ENCODE measurements around the gene NFKBIE.

Gene NFKBIE

DNA sequence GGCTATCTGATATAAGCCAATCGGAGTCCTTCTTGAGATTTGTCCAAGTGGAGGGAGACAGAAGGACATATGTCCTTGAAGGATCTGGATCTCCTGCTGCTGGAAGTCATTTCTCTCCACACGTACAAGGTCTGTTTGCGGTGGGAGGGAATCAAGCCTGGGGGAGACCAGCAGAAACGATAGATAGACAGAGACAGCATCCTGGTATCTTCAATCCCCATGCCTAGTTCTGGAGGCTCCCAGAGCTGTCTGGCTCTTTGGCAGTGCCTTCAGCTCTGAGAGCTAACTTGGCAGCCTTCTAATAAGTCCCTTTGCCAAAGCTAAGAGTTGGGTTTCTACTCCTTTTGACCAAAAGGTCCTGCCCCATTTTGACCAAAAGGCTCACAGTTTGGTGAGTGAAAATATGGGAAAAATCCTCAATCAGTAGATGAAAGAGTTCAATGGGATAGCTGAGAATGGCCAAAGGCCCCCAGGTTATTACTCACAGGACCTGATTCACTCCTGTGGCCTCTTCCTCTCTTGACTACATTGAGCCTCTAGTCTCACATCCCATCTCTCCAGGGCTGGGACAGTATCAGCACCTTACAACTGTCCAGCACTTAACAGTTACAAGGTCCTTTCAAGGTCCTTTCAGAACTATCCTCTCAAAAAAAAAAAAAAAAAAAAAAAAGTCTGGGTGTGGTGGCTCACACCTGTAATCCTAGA is 27.5 kb upstream of the NFKBIE start:
- Histone ChIP-seq H3K56ac (ENCODE audit: low read length) (no peak overlapping the region), H2AK5ac (ENCODE audit: low read length) (no peak overlapping the region), H2BK15ac (replicated peaks; ENCODE audit: low read depth) (no peak overlapping the region), H3K36me3 (ENCODE audit: control insufficient read depth, insufficient read depth, low read length) (no peaks in the 10 kb centered on the region), H3K27me3 (ENCODE audit: insufficient read depth, low read length, poor library complexity) (peaks cover 5% of the 10 kb centered on the region), H3K23ac (ENCODE audit: low read length) (no peak overlapping the region), H2BK120ac (ENCODE audit: low read depth, low read length) (no peak overlapping the region), H3K4ac (ENCODE audit: low read depth, low read length) (no peak overlapping the region), H3K18ac (ENCODE audit: low read length) (no peak overlapping the region), H3K4me3 (ENCODE audit: low read length) (no peak overlapping the region), H3K4me1 (ENCODE audit: control insufficient read depth, low read depth, low read length) (no peaks in the 10 kb centered on the region), H3K79me2 (ENCODE audit: control insufficient read depth, insufficient read depth, low read length) (no peaks in the 10 kb centered on the region), H3K9ac (ENCODE audit: low read length) (no peak overlapping the region), H3K4me2 (ENCODE audit: low read length) (no peak overlapping the region), H3K27ac (ENCODE audit: low read depth, low read length) (no peak overlapping the region), H4K5ac (ENCODE audit: low read length) (no peak overlapping the region), H3K79me1 (ENCODE audit: low read length) (no peaks in the 10 kb centered on the region), H2BK5ac (ENCODE audit: low read length) (no peak overlapping the region), H4K8ac (ENCODE audit: low read depth, low read length) (no peak overlapping the region)
- no CpG with 5 or more reads among the region's 4 CpGs for WGBS (ENCODE audit: extremely low coverage, insufficient coverage, low lambda C conversion rate)
- no peak for DNase-seq

DNA sequence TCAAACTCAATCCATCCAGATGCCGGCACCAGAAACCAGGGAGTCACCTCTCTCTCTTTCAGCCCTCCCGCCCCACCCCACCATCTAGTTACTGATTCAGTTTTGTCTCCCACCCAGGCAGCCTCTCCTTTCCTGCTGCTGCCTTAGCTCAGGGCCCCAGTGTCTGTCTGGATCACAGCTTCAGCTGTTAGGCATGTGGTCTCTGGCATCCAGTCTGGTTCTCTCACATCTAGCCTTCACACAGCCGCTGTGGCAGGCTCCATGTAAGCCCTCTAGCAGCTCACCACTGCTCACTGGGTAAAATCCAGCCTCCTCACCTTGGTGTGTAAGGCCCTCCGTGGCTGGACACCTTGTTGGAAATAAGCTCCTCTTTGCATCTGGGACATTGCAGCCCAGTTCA is 26.5 kb upstream of the NFKBIE start:
- no peak overlapping the region for H3K27ac ChIP-seq (ENCODE audit: low read depth, low read length)
- no peak for DNase-seq
- H2BK15ac ChIP-seq (replicated peaks; ENCODE audit: low read depth), result no peak overlapping the region
- H3K4ac ChIP-seq (ENCODE audit: low read depth, low read length), result no peak overlapping the region
- H3K9ac ChIP-seq (ENCODE audit: low read length), result no peak overlapping the region
- H3K36me3 ChIP-seq (ENCODE audit: control insufficient read depth, insufficient read depth, low read length), result no peaks in the 10 kb centered on the region
- no peak overlapping the region for H3K4me3 ChIP-seq (ENCODE audit: low read length)
- no peak overlapping the region for H2BK120ac ChIP-seq (ENCODE audit: low read depth, low read length)
- no peaks in the 10 kb centered on the region for H3K4me1 ChIP-seq (ENCODE audit: control insufficient read depth, low read depth, low read length)
- no peak overlapping the region for H3K18ac ChIP-seq (ENCODE audit: low read length)
- no CpG with 5 or more reads among the region's 4 CpGs for WGBS (ENCODE audit: extremely low coverage, insufficient coverage, low lambda C conversion rate)
- no peak overlapping the region for H3K56ac ChIP-seq (ENCODE audit: low read length)
- no peak overlapping the region for H4K8ac ChIP-seq (ENCODE audit: low read depth, low read length)
- H3K23ac ChIP-seq (ENCODE audit: low read length), result no peak overlapping the region
- no peaks in the 10 kb centered on the region for H3K79me2 ChIP-seq (ENCODE audit: control insufficient read depth, insufficient read depth, low read length)
- no peak overlapping the region for H3K4me2 ChIP-seq (ENCODE audit: low read length)
- no peak overlapping the region for H4K5ac ChIP-seq (ENCODE audit: low read length)
- H3K27me3 ChIP-seq (ENCODE audit: insufficient read depth, low read length, poor library complexity), result peaks cover 5% of the 10 kb centered on the region
- H2BK5ac ChIP-seq (ENCODE audit: low read length), result no peak overlapping the region
- no peaks in the 10 kb centered on the region for H3K79me1 ChIP-seq (ENCODE audit: low read length)
- H2AK5ac ChIP-seq (ENCODE audit: low read length), result no peak overlapping the region

DNA sequence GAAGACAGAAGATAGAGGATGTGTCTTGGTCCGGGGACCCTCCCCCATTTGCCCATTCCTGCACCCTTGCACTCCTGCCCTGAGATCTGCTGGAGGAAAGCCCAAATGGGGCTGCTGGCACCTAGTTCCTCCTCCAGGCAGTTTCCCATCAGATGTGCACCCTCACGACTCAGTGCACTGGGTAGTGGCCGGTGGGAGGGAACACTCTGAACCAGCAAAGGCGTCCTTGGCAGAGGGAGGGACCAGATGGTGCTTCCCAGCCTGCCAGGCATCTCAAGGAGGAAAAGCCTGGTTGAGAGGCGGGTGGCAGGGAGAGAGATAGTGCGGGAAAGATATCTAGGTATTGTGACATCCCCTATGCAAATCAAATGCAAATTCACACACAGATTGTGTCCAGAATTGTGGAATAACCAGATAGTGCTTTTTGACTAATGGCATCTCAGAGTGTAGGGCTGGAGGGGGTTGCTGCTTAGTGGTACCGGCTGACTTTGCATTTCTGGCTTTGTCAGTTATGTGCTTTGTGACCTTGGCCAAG is 24.4 kb upstream of the NFKBIE start:
- no peak overlapping the region for H3K4me3 ChIP-seq (ENCODE audit: low read length)

DNA sequence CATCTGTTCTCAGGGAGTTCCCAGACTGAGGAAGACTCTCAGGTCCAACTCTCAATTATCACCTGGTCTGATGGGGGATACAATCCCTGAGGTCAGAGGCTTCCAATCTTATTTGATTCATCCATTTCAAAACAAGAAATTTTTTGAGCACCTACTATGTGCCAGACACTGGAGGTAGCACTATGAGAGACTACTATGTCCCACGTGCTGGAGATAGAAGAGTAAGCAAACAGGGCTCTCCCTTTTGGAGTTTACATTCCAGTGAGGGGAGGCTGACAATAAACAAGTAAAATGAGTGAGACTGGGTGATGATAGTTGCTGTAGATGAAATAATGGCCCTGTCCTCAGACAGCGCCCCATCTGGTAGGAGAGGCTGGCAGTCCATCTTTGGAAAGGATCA is 21.4 kb upstream of the NFKBIE start:
- Histone ChIP-seq H2BK15ac (replicated peaks; ENCODE audit: low read depth) (no peak overlapping the region), H4K5ac (ENCODE audit: low read length) (no peak overlapping the region)
- no CpG with 5 or more reads among the region's 2 CpGs for WGBS (ENCODE audit: extremely low coverage, insufficient coverage, low lambda C conversion rate)

More for the DNA sequence above, 24.4 kb upstream of the NFKBIE start:
- Histone ChIP-seq H3K56ac (ENCODE audit: low read length) (no peak overlapping the region), H3K27ac (ENCODE audit: low read depth, low read length) (no peak overlapping the region), H3K23ac (ENCODE audit: low read length) (no peak overlapping the region), H3K4ac (ENCODE audit: low read depth, low read length) (no peak overlapping the region), H2AK5ac (ENCODE audit: low read length) (no peak overlapping the region), H3K79me1 (ENCODE audit: low read length) (no peaks in the 10 kb centered on the region), H2BK5ac (ENCODE audit: low read length) (no peak overlapping the region), H3K36me3 (ENCODE audit: control insufficient read depth, insufficient read depth, low read length) (no peaks in the 10 kb centered on the region), H3K79me2 (ENCODE audit: control insufficient read depth, insufficient read depth, low read length) (no peaks in the 10 kb centered on the region), H4K5ac (ENCODE audit: low read length) (no peak overlapping the region), H2BK120ac (ENCODE audit: low read depth, low read length) (no peak overlapping the region), H3K4me1 (ENCODE audit: control insufficient read depth, low read depth, low read length) (no peaks in the 10 kb centered on the region), H3K9ac (ENCODE audit: low read length) (no peak overlapping the region), H2BK15ac (replicated peaks; ENCODE audit: low read depth) (no peak overlapping the region), H4K8ac (ENCODE audit: low read depth, low read length) (no peak overlapping the region), H3K18ac (ENCODE audit: low read length) (no peak overlapping the region), H3K27me3 (ENCODE audit: insufficient read depth, low read length, poor library complexity) (no peaks in the 10 kb centered on the region), H3K4me2 (ENCODE audit: low read length) (no peak overlapping the region)
- DNase-seq, result no peak
- WGBS (ENCODE audit: extremely low coverage, insufficient coverage, low lambda C conversion rate), result no CpG with 5 or more reads among the region's 7 CpGs

DNA sequence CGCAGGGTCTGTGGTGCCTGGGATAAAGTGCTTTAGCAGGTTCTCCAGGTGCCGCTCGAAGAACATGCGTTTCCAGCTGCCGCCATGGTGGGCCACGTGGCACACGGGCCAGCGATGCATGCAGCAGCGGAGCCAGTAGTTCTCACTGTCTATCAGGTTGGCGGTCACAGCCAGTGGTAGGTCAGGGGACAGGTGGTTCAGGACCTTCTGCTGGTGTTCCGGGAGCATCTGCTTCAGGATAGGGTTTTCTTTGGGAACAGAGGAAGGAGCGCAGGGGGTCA is 20.9 kb upstream of the NFKBIE start:
- H4K5ac ChIP-seq (ENCODE audit: low read length), result no peak overlapping the region
- no peak overlapping the region for H3K18ac ChIP-seq (ENCODE audit: low read length)
- H3K79me1 ChIP-seq (ENCODE audit: low read length), result no peaks in the 10 kb centered on the region
- no peak overlapping the region for H3K4me2 ChIP-seq (ENCODE audit: low read length)
- WGBS (ENCODE audit: extremely low coverage, insufficient coverage, low lambda C conversion rate), result no CpG with 5 or more reads among the region's 12 CpGs
- no peak overlapping the region for H3K4me3 ChIP-seq (ENCODE audit: low read length)
- H3K79me2 ChIP-seq (ENCODE audit: control insufficient read depth, insufficient read depth, low read length), result no peaks in the 10 kb centered on the region
- no peak overlapping the region for H2BK5ac ChIP-seq (ENCODE audit: low read length)
- H3K4me1 ChIP-seq (ENCODE audit: control insufficient read depth, low read depth, low read length), result no peaks in the 10 kb centered on the region
- no peak overlapping the region for H3K23ac ChIP-seq (ENCODE audit: low read length)
- no peaks in the 10 kb centered on the region for H3K27me3 ChIP-seq (ENCODE audit: insufficient read depth, low read length, poor library complexity)
- DNase-seq, result no peak
- H2BK120ac ChIP-seq (ENCODE audit: low read depth, low read length), result no peak overlapping the region
- no peak overlapping the region for H3K56ac ChIP-seq (ENCODE audit: low read length)
- no peak overlapping the region for H3K27ac ChIP-seq (ENCODE audit: low read depth, low read length)
- no peak overlapping the region for H4K8ac ChIP-seq (ENCODE audit: low read depth, low read length)
- H2AK5ac ChIP-seq (ENCODE audit: low read length), result no peak overlapping the region
- no peak overlapping the region for H3K9ac ChIP-seq (ENCODE audit: low read length)
- H2BK15ac ChIP-seq (replicated peaks; ENCODE audit: low read depth), result no peak overlapping the region
- no peak overlapping the region for H3K4ac ChIP-seq (ENCODE audit: low read depth, low read length)
- no peaks in the 10 kb centered on the region for H3K36me3 ChIP-seq (ENCODE audit: control insufficient read depth, insufficient read depth, low read length)

More for the DNA sequence above, 21.4 kb upstream of the NFKBIE start:
- H3K4ac ChIP-seq (ENCODE audit: low read depth, low read length), result no peak overlapping the region
- DNase-seq, result no peak
- no peak overlapping the region for H3K4me2 ChIP-seq (ENCODE audit: low read length)
- H3K27ac ChIP-seq (ENCODE audit: low read depth, low read length), result no peak overlapping the region
- no peaks in the 10 kb centered on the region for H3K79me1 ChIP-seq (ENCODE audit: low read length)
- H3K9ac ChIP-seq (ENCODE audit: low read length), result no peak overlapping the region
- H3K4me3 ChIP-seq (ENCODE audit: low read length), result no peak overlapping the region
- H3K23ac ChIP-seq (ENCODE audit: low read length), result no peak overlapping the region
- H2AK5ac ChIP-seq (ENCODE audit: low read length), result no peak overlapping the region
- no peak overlapping the region for H4K8ac ChIP-seq (ENCODE audit: low read depth, low read length)
- H3K79me2 ChIP-seq (ENCODE audit: control insufficient read depth, insufficient read depth, low read length), result no peaks in the 10 kb centered on the region
- H3K56ac ChIP-seq (ENCODE audit: low read length), result no peak overlapping the region
- no peaks in the 10 kb centered on the region for H3K36me3 ChIP-seq (ENCODE audit: control insufficient read depth, insufficient read depth, low read length)
- H2BK5ac ChIP-seq (ENCODE audit: low read length), result no peak overlapping the region
- H3K4me1 ChIP-seq (ENCODE audit: control insufficient read depth, low read depth, low read length), result no peaks in the 10 kb centered on the region
- no peak overlapping the region for H2BK120ac ChIP-seq (ENCODE audit: low read depth, low read length)
- no peak overlapping the region for H3K18ac ChIP-seq (ENCODE audit: low read length)
- no peaks in the 10 kb centered on the region for H3K27me3 ChIP-seq (ENCODE audit: insufficient read depth, low read length, poor library complexity)

Data from mesendoderm (in vitro differentiated cells).